ENCODE results near the gene CELF2.

CELF2 gene

GRCh38 chr10:11317936-11318670, 300.4 kb downstream of the CELF2 start:
- DNase-seq (ENCODE audit: low read depth in 2 of 3, low spot score in 2 of 3): no peak

GRCh38 chr10:11318826-11319598, 301.3 kb downstream of the CELF2 start:
- no peak for DNase-seq (ENCODE audit: low read depth in 2 of 3, low spot score in 2 of 3)

DNA sequence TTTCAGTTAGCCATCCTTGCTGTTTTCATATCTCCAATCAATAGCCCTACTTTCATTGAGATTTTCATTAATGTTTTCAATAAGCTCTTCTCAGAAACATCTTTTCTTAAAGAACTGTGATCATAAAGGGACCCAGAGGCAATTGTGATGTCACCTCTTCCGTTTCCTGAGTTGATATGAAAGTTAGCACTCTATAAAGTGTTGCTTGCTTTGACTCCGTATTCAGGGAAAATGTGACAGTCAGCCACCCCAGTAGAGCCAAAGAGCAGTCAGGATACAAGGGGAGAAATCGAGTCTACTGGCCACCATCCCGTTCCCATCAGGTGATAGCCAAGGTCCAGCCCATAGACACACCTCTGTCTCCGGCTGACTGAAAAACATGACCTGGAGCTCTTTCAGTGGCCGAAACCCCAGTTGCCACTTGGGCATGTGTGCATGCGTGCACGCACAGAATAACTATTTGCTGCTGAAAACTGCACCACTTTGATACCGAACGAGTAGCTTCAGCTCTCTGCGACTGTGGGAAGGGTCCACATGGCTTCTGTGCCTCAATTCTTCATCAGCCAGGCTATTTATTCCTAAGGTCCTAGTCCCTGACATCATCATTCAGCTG, 302.4 kb downstream of the CELF2 start:
- DNase-seq (ENCODE audit: low read depth in 2 of 3, low spot score in 2 of 3): no peak

DNA sequence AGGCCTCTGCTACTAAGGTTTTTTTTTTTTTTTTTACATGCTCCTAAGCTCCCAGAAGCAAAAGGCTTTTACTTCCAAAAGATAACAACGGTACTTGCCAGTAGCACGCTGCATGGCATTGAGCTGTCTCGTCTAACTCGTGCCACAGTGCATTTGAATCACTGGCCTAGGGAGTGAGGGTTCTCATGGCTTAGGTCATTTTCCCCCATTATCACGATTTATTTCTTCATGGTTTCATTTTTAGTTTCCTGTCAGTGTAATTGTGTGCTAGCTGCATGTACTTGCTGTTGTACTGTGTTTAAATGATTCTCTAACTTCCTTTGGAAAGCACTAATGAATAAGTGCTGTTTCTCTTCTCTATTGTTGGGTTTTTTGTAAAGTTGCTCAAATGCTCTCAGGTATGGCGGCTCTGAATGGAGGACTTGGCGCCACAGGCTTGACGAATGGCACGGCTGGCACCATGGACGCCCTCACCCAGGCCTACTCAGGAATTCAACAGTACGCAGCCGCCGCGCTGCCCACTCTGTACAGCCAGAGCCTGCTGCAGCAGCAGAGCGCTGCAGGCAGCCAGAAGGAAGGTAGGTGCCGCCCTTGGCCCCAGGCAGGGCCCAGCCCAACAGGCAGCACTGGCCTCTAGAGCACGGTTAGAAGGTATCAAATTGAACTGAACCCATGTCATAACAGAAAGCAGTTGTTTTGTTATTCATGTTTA, 303.3 kb downstream of the CELF2 start:
- DNase-seq (ENCODE audit: low read depth in 2 of 3, low spot score in 2 of 3): no peak

DNA sequence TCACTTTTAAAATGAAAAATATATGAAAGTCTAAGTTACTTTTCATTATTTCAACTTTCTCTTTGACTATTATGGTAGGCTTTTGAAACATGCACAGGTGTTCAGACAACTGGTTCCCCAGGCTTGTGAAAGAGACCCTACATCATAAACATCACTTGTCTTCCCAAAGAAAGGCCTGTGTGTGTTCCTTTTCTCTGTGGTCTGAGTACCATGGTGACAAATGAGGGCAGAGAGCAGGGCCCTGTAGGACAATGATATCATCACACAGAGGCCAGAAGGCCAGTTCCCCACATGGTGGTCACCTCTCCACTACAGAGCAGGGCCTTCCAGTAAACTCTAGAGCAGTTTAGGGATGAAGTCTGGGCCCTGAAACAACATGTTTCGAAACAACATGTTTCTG, 305.0 kb downstream of the CELF2 start:
- DNase-seq (ENCODE audit: low read depth in 2 of 3, low spot score in 2 of 3): no peak

GRCh38 chr10:11324761-11325321, 307.2 kb downstream of the CELF2 start:
- DNase-seq (ENCODE audit: low read depth in 2 of 3, low spot score in 2 of 3): no peak

GRCh38 chr10:11325817-11326216, 308.1 kb downstream of the CELF2 start:
- DNase-seq (ENCODE audit: low read depth in 2 of 3, low spot score in 2 of 3): no peak

DNA sequence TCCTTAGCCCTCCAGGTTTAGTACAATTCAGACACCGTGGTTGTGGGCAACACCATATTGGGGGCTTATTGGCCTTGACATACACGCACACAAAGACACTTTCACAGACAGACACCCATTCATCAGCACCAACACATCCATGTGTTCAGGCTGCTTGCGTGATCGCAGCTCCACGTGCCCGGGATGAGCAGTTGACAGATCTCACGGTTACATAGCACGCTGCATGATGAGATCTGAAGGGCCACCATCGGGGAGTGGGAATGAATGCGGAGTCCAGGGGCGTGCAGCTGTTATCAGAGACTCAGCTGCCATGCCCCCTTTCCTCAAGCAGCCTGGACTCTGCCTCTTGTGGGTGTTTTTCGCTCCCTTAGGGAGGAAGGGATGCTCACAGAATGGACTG, 308.6 kb downstream of the CELF2 start:
- DNase-seq (ENCODE audit: low read depth in 2 of 3, low spot score in 2 of 3): no peak

GRCh38 chr10:11326913-11327616, 309.4 kb downstream of the CELF2 start:
- DNase-seq (ENCODE audit: low read depth in 2 of 3, low spot score in 2 of 3): no peak

- no peak for DNase-seq (ENCODE audit: low read depth in 2 of 3, low spot score in 2 of 3)
Measured at GRCh38 chr10:11328264-11329061, 310.8 kb downstream of the CELF2 start.

GRCh38 chr10:11329062-11329673, 311.5 kb downstream of the CELF2 start:
- DNase-seq (ENCODE audit: low read depth in 2 of 3, low spot score in 2 of 3): no peak

- no peak for DNase-seq (ENCODE audit: low read depth in 2 of 3, low spot score in 2 of 3)
Measured at GRCh38 chr10:11330383-11331045, 312.8 kb downstream of the CELF2 start.

- DNase-seq (ENCODE audit: low read depth in 2 of 3, low spot score in 2 of 3): no peak
Measured at GRCh38 chr10:11331046-11331577, 313.4 kb downstream of the CELF2 start.

DNA sequence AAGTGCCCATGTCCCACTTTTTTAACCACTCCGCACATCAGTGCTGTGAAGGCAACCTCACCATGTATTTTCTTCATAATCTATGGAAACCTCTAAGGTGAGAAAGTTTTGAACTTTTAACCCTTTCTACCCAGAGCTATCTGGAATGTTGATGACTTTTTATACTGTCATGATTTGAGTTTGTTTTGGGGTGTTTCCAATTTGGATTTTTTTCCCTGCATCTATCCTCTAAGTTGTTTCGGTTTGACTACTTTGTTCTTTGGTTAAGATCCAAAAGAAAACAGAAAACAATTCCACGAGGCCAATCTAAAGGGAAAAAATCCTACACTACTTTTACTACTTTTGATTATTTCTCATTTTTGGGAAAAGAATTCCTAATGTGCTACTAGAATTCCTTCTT, 314.1 kb downstream of the CELF2 start:
- DNase-seq (ENCODE audit: low read depth in 2 of 3, low spot score in 2 of 3): no peak

GRCh38 chr10:11332846-11333245, 315.2 kb downstream of the CELF2 start:
- DNase-seq (ENCODE audit: low read depth in 2 of 3, low spot score in 2 of 3): no peak

DNA sequence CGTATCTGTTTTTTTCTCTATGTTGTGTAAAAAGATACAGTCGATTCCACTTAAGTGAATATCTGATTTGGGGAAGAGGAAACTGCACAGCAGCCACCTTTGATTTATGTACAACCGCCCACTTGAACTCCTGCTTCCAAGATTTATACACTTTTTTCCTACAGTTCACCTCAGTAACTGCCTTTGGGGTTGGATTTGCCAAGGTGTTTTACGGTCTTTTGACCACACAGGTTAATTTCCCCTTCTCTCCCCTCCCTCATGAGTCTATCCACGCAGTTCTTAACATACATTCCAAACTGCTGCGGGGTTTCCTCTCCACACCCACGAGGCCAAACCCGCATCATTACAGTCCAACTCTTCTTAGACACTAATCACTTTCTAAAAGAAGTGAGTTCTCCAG, 316.8 kb downstream of the CELF2 start:
- no peak for DNase-seq (ENCODE audit: low read depth in 2 of 3, low spot score in 2 of 3)

DNA sequence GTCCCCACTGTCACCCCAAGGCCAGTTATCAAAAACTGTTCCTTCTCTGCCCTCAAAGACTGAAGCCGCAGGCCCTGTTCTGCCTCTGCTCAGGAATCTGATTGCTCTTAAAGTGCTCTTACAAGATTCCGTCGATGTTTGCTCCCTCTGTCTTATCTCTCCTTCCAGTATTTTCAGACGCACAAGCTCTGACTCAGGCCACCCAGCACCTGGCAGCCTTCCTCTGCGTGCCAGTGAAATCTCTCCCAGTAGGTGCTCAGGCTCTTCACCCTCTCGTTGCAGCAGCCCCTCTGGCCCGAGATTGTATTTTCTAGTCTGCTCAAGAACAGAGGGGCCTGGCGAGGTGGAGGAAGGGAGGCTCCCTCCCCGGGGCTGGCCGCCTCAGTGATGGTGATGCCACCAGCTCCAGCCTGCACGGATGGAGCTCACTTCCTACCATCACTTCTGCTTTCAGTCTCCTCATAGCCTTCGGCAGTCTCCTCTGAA, 317.5 kb downstream of the CELF2 start:
- no peak for DNase-seq (ENCODE audit: low read depth in 2 of 3, low spot score in 2 of 3)

- DNase-seq (ENCODE audit: low read depth in 2 of 3, low spot score in 2 of 3): no peak
Measured at GRCh38 chr10:11335881-11336430, 318.3 kb downstream of the CELF2 start.
